NCI-H2227 (cell line): ENCODE results near the gene KLHL3.
"Not testable (repeated sequence)": the region's sequence is repeated elsewhere in the genome, so short reads cannot be mapped to it uniquely, and the experiment has no call there.

Experiments
- DNase-seq: peaks from one replicate; lab custom pipeline; 2025; ENCODE audit not compliant: unreplicated experiment; lab: John Stamatoyannopoulos, UW

The KLHL3 gene

GRCh38 chr5:137735555-137736284, at the start of gene KLHL3:
KLHL3 (minus strand) TSS chr5:137736089; CDS start chr5:137735646, 443 bp downstream.
- peak; percentile 71 for DNase-seq

- no peak for DNase-seq
These were observed 47.2 kb upstream of the KLHL3 start for GRCh38 chr5:137782984-137783536.

- no peak for DNase-seq
These were observed 46.2 kb upstream of the KLHL3 start for GRCh38 chr5:137782055-137782454.

GRCh38 chr5:137778772-137779564, 43.1 kb upstream of the KLHL3 start:
- peak; percentile 42 for DNase-seq

GRCh38 chr5:137767937-137768336, 32.0 kb upstream of the KLHL3 start:
- not testable (repeated sequence) for DNase-seq

GRCh38 chr5:137761566-137761965, 25.7 kb upstream of the KLHL3 start:
- DNase-seq, result no peak

GRCh38 chr5:137760719-137761516, 25.0 kb upstream of the KLHL3 start:
- no peak for DNase-seq

GRCh38 chr5:137760294-137760693, 24.4 kb upstream of the KLHL3 start:
- no peak for DNase-seq

GRCh38 chr5:137758715-137759306, 22.9 kb upstream of the KLHL3 start:
- DNase-seq, result no peak

GRCh38 chr5:137758121-137758520, 22.2 kb upstream of the KLHL3 start:
- no peak for DNase-seq

- DNase-seq, result no peak
These were observed 21.7 kb upstream of the KLHL3 start for GRCh38 chr5:137757634-137758033.

GRCh38 chr5:137754961-137755762, 19.3 kb upstream of the KLHL3 start:
- no peak for DNase-seq

GRCh38 chr5:137754188-137754960, 18.5 kb upstream of the KLHL3 start, which contains the start of gene HNRNPA0:
HNRNPA0 (minus strand) TSS chr5:137754363; CDS start chr5:137754066, 297 bp downstream.
- DNase-seq, result peak; percentile 95

GRCh38 chr5:137753691-137754187, 17.9 kb upstream of the KLHL3 start:
- peak; percentile 37 for DNase-seq

GRCh38 chr5:137752905-137753690, 17.2 kb upstream of the KLHL3 start:
- peak; percentile 32 for DNase-seq

GRCh38 chr5:137751869-137752491, 16.1 kb upstream of the KLHL3 start:
- DNase-seq, result peak; percentile 68

- DNase-seq, result no peak
These were observed 14.5 kb upstream of the KLHL3 start for GRCh38 chr5:137750436-137750835.

GRCh38 chr5:137747848-137748247, 12.0 kb upstream of the KLHL3 start:
- no peak for DNase-seq
